ENCODE results near the gene DNAJC5G.

The DNAJC5G gene

DNA sequence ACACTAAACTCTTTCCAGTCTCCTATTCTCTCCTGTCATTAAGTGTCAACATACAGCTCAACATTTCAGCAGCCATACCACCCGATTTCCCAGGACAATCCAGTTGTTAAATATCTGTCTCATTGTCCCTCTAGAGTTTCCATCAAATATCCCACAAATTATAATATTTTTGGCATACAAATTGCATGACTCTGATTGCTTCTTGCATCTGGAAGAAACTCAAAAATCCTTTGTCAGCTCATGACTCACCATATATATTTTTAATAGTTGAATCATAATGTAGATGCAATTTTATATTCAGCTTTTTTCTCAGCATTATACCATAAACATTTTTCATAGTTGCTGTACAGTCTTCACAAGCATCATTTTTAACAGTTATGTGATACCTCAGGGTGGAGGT, 19.6 kb upstream of the DNAJC5G start:
- DNase-seq (ENCODE audit: low spot score): no peak
- TF ChIP-seq, protein P1, sequence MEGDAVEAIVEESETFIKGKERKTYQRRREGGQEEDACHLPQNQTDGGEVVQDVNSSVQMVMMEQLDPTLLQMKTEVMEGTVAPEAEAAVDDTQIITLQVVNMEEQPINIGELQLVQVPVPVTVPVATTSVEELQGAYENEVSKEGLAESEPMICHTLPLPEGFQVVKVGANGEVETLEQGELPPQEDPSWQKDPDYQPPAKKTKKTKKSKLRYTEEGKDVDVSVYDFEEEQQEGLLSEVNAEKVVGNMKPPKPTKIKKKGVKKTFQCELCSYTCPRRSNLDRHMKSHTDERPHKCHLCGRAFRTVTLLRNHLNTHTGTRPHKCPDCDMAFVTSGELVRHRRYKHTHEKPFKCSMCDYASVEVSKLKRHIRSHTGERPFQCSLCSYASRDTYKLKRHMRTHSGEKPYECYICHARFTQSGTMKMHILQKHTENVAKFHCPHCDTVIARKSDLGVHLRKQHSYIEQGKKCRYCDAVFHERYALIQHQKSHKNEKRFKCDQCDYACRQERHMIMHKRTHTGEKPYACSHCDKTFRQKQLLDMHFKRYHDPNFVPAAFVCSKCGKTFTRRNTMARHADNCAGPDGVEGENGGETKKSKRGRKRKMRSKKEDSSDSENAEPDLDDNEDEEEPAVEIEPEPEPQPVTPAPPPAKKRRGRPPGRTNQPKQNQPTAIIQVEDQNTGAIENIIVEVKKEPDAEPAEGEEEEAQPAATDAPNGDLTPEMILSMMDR (IDR thresholded peaks at IDR 0.05; ENCODE audit: extremely low read depth, missing control alignments): no peak

DNA sequence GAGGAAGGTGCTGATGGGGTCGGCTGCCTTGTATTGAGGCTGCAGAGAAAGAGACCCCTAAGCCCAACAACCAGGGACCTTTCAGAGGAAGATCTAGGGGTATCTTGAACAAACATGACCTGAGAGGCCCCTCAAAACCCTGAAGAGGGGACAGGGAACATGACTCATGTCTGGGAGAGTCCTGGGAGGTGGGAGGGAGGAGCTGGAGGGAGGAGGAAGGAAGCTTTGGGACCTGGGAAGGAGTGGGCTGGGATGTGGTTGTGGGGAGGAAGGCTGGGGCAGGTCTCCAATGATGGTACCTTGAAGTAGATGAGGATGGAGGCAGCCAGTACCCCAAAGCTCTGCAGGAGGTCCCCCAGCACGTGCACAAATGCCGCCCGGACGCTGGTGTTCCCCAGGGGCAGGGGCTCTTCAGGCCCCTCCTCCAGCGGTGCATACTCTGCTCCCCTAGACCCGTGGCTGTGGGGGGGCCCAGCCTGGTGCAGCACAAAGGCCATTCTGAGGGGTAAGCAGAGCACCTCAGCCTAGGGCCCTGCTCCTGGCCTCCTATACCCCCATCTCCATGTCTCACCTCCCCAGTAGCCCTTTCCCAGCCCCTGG, 18.3 kb upstream of the DNAJC5G start:
- DNase-seq (ENCODE audit: low spot score): no peak
- TF ChIP-seq, protein P1 (IDR thresholded peaks at IDR 0.05; ENCODE audit: extremely low read depth, missing control alignments): no peak

DNA sequence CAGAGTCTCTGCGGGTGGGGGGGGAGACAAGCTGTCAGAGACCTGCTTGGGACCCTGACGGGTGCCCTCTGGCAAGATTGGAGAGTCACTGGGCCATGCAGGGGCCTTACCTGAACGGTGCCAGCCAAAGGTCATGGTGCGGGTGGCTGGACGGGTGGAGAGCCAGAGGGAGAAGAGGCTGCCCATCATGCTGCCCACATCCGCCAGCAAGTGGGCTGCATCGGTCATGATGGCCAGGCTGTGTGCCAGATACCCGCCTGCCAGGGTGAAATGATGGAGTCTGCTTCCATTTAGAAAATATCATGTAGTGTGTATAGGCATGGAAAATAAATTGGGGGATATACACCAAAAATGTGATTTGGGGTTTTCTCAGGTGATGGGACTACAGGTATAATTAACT, 17.2 kb upstream of the DNAJC5G start:
- TF ChIP-seq, protein P1 (IDR thresholded peaks at IDR 0.05; ENCODE audit: extremely low read depth, missing control alignments): no peak
- no peak for DNase-seq (ENCODE audit: low spot score)

DNA sequence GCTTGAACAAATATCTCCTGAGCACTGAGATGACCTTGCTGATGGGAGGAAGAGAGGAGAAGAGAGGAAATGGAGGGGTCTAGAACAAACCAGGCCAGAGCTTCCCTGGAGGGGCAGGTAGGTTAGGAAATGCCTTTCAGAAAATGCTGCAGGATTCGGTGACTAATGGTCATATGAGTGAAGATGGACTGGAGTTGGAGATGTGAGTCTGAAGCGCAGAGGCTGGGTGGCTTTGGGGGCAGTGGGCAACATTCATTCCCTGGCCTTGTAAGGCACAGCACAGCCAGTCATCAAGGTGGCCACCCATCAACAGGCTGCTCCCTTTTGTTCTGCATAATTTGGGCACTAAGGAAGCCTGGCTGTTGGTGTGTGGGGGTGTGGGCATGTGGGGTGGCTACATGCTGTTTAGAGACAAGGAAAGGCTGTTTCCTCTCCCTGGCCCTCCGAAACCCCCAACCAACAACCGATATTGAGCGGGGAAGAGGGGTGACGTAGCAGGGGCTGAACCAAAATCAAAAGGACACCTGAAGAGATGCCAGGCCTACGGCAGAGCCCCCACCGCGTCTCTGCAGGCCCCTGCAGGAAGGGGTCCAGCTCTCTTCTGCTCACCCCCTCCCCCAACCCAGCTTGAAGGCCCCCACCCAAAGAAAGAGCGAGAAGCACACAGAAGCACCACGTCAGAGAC, 13.8 kb upstream of the DNAJC5G start:
- TF ChIP-seq, protein P1 (IDR thresholded peaks at IDR 0.05; ENCODE audit: extremely low read depth, missing control alignments): no peak
- DNase-seq (ENCODE audit: low spot score): no peak

DNA sequence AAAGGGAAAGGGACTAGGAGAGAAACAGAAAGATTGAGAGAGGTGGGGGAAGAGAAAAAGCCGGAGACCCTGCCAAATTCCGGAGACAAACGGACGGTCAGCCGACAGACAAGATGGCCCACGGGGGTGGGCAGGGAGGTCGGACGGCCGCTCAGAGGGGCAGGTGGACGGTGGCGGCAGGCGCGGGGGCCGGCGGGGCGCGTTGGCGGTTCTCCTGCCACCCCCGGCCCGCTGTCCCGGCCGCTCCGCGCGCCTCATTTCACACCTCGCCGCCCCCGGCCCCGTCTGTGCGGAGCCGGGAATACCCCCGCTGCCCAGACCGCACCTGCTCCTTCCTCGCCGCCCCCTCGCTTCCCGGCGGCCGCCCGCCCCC, 13.3 kb upstream of the DNAJC5G start:
- no peak for DNase-seq (ENCODE audit: low spot score)
- TF ChIP-seq, protein P1 (IDR thresholded peaks at IDR 0.05; ENCODE audit: extremely low read depth, missing control alignments): no peak

DNA sequence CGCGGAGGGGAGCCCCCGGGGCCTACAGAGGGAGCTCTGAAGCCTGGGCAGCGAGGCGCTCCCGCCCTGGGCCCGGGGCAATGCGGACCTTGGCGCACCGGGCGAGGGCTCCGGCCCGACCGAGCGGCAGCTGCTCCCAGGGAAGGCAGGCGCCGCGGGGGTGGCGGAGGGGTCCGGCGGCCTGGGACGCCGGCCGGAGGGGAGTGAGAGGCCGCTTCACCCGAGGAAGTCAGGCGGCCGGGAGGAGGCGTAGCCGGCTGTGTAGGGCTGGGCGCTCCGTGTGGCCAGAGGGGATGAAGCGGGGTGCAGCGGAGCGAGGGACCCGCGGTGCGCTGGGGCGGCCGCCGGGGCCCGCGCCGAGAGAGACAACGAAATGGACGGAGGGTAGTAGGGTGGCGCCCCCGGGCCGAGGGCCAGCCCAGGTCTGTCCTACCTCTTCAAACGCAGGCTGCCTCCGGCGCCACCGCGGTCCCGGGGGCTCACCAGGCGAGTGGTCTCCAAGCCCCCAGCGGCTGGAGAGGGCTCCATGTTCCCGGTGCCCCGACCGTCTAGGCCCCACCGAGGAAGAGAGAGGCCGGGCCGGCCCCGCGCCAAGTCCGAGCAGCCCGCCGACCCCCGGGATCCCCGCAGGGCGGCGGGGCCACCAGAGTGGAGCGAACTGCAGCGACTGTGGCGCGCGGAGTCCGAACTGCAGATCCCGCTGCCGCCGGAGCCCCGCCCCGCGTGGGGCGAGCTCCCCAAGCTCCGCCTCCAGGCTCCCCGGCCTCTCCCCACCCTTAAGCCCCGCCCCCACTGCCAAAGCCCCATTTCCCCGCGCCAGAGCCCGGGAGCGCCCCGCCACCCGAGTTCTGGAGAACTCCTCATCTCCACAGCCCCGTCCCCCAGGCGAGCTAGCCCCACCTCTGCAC, 12.6 kb upstream of the DNAJC5G start, which contains the start of gene SLC30A3:
SLC30A3 (minus strand) TSS at position 669 of the 908 bp plus-strand sequence; CDS start at position 528, 141 bp downstream.
- TF ChIP-seq, protein P1 (IDR thresholded peaks at IDR 0.05; ENCODE audit: extremely low read depth, missing control alignments): no peak
- DNase-seq (ENCODE audit: low spot score): peak; percentile 94
